ENCODE measurements around the gene KLK2. TPM values are rescaled to one million over a fixed set of nuclear protein-coding genes. Genes with fewer than 3 reads are reported as not detected.

KLK2 gene
- total and polyA plus RNA-seq, 2 of the 8 experiments (the other 6 are each of a cell fraction or from before 2014, with no cell fraction given): 0.20 TPM; not detected in 1

DNA sequence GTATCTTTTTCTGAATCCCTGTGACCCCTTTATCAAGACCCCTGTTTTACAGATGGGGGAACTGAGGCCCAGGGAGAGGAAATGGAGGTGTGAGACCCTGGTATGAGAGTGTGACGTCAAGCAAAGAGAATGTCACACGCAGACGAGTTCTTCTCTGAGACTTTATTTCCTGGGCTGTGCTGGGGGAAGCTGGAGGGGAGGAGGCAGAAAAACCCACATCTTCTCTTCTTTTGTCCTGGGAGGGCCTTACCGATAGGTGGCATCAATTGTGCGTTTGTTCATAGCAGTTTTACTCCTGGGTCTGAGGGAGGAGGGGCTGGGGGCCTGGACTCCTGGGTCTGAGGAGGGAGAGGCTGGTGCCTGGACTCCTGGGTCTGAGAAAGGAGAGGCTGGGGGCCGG is 35.0 kb upstream of the KLK2 start (continued):
- TF ChIP-seq, protein P1, sequence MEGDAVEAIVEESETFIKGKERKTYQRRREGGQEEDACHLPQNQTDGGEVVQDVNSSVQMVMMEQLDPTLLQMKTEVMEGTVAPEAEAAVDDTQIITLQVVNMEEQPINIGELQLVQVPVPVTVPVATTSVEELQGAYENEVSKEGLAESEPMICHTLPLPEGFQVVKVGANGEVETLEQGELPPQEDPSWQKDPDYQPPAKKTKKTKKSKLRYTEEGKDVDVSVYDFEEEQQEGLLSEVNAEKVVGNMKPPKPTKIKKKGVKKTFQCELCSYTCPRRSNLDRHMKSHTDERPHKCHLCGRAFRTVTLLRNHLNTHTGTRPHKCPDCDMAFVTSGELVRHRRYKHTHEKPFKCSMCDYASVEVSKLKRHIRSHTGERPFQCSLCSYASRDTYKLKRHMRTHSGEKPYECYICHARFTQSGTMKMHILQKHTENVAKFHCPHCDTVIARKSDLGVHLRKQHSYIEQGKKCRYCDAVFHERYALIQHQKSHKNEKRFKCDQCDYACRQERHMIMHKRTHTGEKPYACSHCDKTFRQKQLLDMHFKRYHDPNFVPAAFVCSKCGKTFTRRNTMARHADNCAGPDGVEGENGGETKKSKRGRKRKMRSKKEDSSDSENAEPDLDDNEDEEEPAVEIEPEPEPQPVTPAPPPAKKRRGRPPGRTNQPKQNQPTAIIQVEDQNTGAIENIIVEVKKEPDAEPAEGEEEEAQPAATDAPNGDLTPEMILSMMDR (IDR thresholded peaks at IDR 0.05; ENCODE audit: control extremely low read depth in 1 of 3, insufficient read depth in 1 of 3, low read depth in 1 of 3, low read length in 3 of 3): peak; percentile 7 to 50 (median 32)
- no peak for TF ChIP-seq BACH1 (IDR thresholded peaks at IDR 0.05; ENCODE audit: low read length)
- TF ChIP-seq SP4 (IDR thresholded peaks at IDR 0.05; ENCODE audit: low read length): no peak
- TF ChIP-seq HDAC2 (IDR thresholded peaks at IDR 0.05; ENCODE audit: borderline replicate concordance in 1 of 2, low read depth in 2 of 2, low read length in 2 of 2): no peak
- TF ChIP-seq EGR1 (IDR thresholded peaks at IDR 0.05; ENCODE audit: borderline replicate concordance, low read depth, low read length): no peak
